ENCODE results near the gene KRT79.

The KRT79 gene

DNA sequence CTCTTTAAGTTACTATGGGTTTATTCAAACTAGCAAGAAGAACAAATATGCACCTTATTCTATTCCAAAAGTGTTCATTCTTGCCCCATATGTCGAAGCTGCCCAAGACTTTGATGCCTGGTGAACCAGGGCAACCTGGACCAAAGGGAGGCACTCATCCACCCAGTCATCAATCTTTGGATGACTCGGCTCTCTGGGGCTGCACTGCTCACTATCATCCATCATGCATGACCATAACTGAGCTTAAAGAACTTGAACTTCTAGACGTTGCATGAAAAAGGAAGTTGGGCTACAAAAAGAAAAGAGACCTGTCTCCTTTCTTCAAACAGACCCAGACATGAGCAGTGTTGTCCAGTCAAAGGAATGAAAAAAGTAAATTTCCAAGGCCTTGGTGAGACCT, 21.4 kb downstream of the KRT79 start:
- ATAC-seq = no peak
- TF ChIP-seq ARNTL (CRISPR knock-in tag; IDR thresholded peaks at IDR 0.05; ENCODE audit: borderline replicate concordance, low read depth) (no peak), SNAI2 (CRISPR knock-in tag; IDR thresholded peaks at IDR 0.05) (no peak), TOX (CRISPR knock-in tag; IDR thresholded peaks at IDR 0.05; ENCODE audit: borderline replicate concordance) (no peak), BACH2 (CRISPR knock-in tag; IDR thresholded peaks at IDR 0.05; ENCODE audit: borderline replicate concordance) (no peak), ZNF70 (CRISPR knock-in tag; IDR thresholded peaks at IDR 0.05) (no peak), ZNF565 (CRISPR knock-in tag; conservative IDR thresholded peaks at IDR 0.05; ENCODE audit: low read depth) (no peak), ESRRG (CRISPR knock-in tag; IDR thresholded peaks at IDR 0.05) (no peak), ISL1 (CRISPR knock-in tag; IDR thresholded peaks at IDR 0.05) (no peak), OSR1 (CRISPR knock-in tag; IDR thresholded peaks at IDR 0.05) (no peak), ZFP30 (CRISPR knock-in tag; IDR thresholded peaks at IDR 0.05) (no peak), CSDC2 (CRISPR knock-in tag; IDR thresholded peaks at IDR 0.05) (no peak), GLIS3 (CRISPR knock-in tag; IDR thresholded peaks at IDR 0.05) (no peak)
- TF ChIP-seq, protein P1, sequence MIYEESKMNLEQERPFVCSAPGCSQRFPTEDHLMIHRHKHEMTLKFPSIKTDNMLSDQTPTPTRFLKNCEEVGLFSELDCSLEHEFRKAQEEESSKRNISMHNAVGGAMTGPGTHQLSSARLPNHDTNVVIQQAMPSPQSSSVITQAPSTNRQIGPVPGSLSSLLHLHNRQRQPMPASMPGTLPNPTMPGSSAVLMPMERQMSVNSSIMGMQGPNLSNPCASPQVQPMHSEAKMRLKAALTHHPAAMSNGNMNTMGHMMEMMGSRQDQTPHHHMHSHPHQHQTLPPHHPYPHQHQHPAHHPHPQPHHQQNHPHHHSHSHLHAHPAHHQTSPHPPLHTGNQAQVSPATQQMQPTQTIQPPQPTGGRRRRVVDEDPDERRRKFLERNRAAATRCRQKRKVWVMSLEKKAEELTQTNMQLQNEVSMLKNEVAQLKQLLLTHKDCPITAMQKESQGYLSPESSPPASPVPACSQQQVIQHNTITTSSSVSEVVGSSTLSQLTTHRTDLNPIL (CRISPR knock-in tag; IDR thresholded peaks at IDR 0.05; ENCODE audit: low read depth) = no peak
- TF ChIP-seq, protein P2, sequence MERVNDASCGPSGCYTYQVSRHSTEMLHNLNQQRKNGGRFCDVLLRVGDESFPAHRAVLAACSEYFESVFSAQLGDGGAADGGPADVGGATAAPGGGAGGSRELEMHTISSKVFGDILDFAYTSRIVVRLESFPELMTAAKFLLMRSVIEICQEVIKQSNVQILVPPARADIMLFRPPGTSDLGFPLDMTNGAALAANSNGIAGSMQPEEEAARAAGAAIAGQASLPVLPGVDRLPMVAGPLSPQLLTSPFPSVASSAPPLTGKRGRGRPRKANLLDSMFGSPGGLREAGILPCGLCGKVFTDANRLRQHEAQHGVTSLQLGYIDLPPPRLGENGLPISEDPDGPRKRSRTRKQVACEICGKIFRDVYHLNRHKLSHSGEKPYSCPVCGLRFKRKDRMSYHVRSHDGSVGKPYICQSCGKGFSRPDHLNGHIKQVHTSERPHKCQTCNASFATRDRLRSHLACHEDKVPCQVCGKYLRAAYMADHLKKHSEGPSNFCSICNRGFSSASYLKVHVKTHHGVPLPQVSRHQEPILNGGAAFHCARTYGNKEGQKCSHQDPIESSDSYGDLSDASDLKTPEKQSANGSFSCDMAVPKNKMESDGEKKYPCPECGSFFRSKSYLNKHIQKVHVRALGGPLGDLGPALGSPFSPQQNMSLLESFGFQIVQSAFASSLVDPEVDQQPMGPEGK (CRISPR knock-in tag; IDR thresholded peaks at IDR 0.05; ENCODE audit: borderline replicate concordance) = no peak
- TF ChIP-seq, protein P3, sequence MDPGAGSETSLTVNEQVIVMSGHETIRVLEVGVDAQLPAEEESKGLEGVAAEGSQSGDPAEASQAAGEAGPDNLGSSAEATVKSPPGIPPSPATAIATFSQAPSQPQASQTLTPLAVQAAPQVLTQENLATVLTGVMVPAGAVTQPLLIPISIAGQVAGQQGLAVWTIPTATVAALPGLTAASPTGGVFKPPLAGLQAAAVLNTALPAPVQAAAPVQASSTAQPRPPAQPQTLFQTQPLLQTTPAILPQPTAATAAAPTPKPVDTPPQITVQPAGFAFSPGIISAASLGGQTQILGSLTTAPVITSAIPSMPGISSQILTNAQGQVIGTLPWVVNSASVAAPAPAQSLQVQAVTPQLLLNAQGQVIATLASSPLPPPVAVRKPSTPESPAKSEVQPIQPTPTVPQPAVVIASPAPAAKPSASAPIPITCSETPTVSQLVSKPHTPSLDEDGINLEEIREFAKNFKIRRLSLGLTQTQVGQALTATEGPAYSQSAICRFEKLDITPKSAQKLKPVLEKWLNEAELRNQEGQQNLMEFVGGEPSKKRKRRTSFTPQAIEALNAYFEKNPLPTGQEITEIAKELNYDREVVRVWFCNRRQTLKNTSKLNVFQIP (CRISPR knock-in tag; IDR thresholded peaks at IDR 0.05; ENCODE audit: borderline replicate concordance, low read depth) = no peak
- TF ChIP-seq, protein P4, sequence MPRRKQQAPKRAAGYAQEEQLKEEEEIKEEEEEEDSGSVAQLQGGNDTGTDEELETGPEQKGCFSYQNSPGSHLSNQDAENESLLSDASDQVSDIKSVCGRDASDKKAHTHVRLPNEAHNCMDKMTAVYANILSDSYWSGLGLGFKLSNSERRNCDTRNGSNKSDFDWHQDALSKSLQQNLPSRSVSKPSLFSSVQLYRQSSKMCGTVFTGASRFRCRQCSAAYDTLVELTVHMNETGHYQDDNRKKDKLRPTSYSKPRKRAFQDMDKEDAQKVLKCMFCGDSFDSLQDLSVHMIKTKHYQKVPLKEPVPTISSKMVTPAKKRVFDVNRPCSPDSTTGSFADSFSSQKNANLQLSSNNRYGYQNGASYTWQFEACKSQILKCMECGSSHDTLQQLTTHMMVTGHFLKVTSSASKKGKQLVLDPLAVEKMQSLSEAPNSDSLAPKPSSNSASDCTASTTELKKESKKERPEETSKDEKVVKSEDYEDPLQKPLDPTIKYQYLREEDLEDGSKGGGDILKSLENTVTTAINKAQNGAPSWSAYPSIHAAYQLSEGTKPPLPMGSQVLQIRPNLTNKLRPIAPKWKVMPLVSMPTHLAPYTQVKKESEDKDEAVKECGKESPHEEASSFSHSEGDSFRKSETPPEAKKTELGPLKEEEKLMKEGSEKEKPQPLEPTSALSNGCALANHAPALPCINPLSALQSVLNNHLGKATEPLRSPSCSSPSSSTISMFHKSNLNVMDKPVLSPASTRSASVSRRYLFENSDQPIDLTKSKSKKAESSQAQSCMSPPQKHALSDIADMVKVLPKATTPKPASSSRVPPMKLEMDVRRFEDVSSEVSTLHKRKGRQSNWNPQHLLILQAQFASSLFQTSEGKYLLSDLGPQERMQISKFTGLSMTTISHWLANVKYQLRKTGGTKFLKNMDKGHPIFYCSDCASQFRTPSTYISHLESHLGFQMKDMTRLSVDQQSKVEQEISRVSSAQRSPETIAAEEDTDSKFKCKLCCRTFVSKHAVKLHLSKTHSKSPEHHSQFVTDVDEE (CRISPR knock-in tag; IDR thresholded peaks at IDR 0.05) = no peak
- TF ChIP-seq, protein P5, sequence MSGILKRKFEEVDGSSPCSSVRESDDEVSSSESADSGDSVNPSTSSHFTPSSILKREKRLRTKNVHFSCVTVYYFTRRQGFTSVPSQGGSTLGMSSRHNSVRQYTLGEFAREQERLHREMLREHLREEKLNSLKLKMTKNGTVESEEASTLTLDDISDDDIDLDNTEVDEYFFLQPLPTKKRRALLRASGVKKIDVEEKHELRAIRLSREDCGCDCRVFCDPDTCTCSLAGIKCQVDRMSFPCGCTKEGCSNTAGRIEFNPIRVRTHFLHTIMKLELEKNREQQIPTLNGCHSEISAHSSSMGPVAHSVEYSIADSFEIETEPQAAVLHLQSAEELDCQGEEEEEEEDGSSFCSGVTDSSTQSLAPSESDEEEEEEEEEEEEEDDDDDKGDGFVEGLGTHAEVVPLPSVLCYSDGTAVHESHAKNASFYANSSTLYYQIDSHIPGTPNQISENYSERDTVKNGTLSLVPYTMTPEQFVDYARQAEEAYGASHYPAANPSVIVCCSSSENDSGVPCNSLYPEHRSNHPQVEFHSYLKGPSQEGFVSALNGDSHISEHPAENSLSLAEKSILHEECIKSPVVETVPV (CRISPR knock-in tag; IDR thresholded peaks at IDR 0.05) = no peak

DNA sequence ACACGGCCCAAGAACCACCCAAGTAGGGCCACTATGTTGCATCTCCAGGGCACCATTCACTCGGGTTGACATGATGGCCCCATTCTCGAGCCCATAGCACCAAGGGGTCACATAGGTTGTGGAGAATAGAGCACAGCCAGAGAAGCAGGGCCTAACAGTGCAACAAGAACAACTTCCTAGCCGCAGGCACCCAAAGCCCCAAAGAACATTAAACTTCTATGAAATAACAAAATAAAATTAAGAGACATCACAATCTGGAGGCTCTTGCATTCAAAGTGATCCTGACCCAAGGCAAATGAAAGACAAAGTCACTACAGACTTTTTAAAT, 22.1 kb downstream of the KRT79 start:
- no peak for ATAC-seq
- TF ChIP-seq ESRRG (CRISPR knock-in tag; IDR thresholded peaks at IDR 0.05) = no peak
- TF ChIP-seq ZNF8 (CRISPR knock-in tag; IDR thresholded peaks at IDR 0.05) = no peak

DNA sequence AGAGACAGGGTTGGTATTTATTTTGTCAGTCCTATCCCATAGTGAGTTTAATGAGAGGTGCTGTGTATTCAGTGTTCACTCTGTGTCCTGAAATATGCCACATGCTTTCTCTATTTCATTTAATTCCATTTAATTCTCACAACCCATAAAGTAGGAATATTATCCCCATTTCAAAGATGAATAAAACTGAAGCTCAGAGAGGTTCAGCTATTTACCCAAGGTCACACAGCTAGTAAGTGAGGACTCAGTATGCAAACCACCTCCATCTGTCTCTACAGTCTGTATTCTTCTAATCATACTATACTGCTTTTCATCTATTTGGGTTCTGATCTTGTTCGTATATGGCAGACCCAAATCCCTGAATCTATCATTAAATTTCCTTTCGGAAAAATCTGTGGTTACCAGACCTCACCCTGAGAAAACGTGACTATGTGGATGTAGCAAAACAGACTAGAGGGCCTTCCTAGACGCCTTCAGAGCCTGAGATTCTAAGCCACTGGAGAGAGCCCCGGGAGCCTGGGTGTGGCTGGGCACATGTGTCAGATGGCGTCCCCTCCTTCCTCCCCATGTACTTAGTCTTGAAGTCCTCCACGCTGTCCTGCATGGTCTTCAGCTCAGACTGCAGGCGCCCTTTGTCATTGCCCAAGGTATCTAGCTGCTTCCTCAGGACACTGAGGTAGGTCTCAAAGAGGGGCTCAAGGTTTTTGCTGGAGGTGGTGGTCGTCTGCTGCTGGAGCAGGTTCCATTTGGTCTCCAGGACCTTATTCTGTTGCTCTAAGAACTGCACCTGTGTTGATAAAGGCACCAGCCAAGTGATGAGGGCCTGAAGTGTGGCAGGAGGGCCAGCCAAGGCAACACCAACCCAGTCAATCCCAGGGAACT, 22.7 kb downstream of the KRT79 start:
- no peak for ATAC-seq

More for the DNA sequence above, 22.7 kb downstream of the KRT79 start:
- TF ChIP-seq, protein P2 (CRISPR knock-in tag; IDR thresholded peaks at IDR 0.05; ENCODE audit: borderline replicate concordance) = no peak

All from SK-N-SH treated with all-trans-retinoic acid at 6 μM for 48 hours (cell line).